Activated CD8-positive, alpha-beta T cell treated with anti-CD3 and anti-CD28 coated beads, Interleukin-2, amount 10 ng/mL, durations not matched to agents 7 days and 5 days (primary cell): ENCODE measurements around the gene IGFBPL1. TPM values are rescaled to one million over a fixed set of nuclear protein-coding genes. Genes with fewer than 3 reads are reported as not detected.

Experiments
- ATAC-seq: fragments of 150-1000 bp; cut with Tn5 transposase; one replicate; pipeline ENCODE4 v1.10.0; 2021; ENCODE audit warnings: moderate library complexity
- CTCF ChIA-PET: fragments of 350-600 bp; sonication (Branson Sonifier 250); formaldehyde crosslinking; loops from one replicate; lab custom pipeline; 2021; ENCODE audit warnings: antibody characterized with exemption; lab: Charles Lee
- POLR2A ChIA-PET: fragments of 350-600 bp; sonication (Branson Sonifier 250); formaldehyde crosslinking; loops from one replicate; lab custom pipeline; 2021; ENCODE audit warnings: antibody characterized with exemption; lab: Charles Lee
- DNase-seq: peaks from one replicate; pipeline ENCODE4 v3.0.0-alpha.2; 2020
- H3K27ac Mint-ChIP-seq: one replicate; pipeline ENCODE4 v1.8.0; 2021; ENCODE audit warnings: mild to moderate bottlenecking, mixed read lengths
- H3K27me3 Mint-ChIP-seq: one replicate; pipeline ENCODE4 v1.8.0; 2021; ENCODE audit warnings: low read depth, mixed read lengths
- H3K36me3 Mint-ChIP-seq: one replicate; pipeline ENCODE4 v1.8.0; 2021; ENCODE audit warnings: low read depth, mixed read lengths
- H3K4me1 Mint-ChIP-seq: one replicate; pipeline ENCODE4 v1.8.0; 2021; ENCODE audit warnings: low read depth, mixed read lengths
- H3K4me3 Mint-ChIP-seq: one replicate; pipeline ENCODE4 v1.8.0; 2021; ENCODE audit warnings: mild to moderate bottlenecking, mixed read lengths
- H3K9me3 Mint-ChIP-seq: one replicate; pipeline ENCODE4 v1.8.0; 2022; ENCODE audit warnings: mixed read lengths; ENCODE audit not compliant: insufficient read depth
- total RNA-seq, 2 experiments: library from RNA; stranded (reverse); gene quantifications; one replicate each; pipeline ENCODE4 v1.2.3, GENCODE V29; 2021

The IGFBPL1 gene
- total RNA-seq, 2 experiments from 2014 or later = not detected

DNA sequence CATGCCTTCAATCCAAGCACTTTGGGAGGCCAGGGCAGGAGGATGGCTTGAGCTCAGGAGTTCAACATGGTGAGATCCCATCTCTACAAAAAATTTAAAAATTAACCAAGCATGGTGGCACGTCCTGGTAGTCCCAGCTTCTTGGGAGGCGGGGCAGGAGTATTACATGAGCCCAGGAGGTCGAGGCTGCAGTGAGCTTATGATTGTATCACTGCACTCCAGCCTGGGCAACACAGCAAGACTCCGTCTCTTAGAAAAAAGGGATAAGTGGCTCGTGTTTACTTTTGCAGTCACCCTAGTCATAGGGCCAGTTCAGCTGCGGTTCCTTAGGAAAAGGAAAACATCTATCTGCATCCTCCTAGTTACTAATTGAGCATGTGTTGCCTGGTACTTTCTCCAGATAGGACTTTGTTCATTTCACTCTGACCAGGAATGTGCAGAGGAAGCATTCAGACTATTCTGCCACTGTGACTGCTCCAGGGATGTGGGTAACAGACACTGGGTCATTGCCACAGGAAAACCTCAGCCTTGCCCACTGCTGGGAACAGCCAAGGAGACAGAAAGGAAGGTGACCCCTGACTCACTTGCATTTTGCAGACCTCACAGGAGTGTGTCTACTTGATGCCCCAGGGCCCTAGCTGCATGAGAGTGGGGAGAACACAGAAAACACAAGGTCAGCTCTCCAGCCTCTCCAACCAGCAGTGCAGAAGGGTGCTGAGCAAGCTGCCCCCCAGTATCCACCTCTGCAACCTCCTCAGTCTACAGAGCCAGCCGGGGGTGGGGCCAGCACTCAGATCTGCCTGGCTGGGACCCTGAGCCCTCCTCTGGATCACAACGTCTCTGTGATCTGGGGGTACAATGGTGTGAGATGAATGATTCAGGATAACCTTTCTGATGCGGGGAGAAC, 65.6 kb downstream of the IGFBPL1 start:
- H3K4me1 Mint-ChIP-seq = peaks cover 4% of the 10 kb centered on the region
- H3K27ac Mint-ChIP-seq = no peak overlapping the region
- no peaks in the 10 kb centered on the region for H3K9me3 Mint-ChIP-seq
- CTCF ChIA-PET = no interaction called here
- H3K36me3 Mint-ChIP-seq = no peaks in the 10 kb centered on the region
- no peak for ATAC-seq
- no peaks in the 10 kb centered on the region for H3K27me3 Mint-ChIP-seq
- no peak for DNase-seq
- POLR2A ChIA-PET = no interaction called here
- no peak overlapping the region for H3K4me3 Mint-ChIP-seq

DNA sequence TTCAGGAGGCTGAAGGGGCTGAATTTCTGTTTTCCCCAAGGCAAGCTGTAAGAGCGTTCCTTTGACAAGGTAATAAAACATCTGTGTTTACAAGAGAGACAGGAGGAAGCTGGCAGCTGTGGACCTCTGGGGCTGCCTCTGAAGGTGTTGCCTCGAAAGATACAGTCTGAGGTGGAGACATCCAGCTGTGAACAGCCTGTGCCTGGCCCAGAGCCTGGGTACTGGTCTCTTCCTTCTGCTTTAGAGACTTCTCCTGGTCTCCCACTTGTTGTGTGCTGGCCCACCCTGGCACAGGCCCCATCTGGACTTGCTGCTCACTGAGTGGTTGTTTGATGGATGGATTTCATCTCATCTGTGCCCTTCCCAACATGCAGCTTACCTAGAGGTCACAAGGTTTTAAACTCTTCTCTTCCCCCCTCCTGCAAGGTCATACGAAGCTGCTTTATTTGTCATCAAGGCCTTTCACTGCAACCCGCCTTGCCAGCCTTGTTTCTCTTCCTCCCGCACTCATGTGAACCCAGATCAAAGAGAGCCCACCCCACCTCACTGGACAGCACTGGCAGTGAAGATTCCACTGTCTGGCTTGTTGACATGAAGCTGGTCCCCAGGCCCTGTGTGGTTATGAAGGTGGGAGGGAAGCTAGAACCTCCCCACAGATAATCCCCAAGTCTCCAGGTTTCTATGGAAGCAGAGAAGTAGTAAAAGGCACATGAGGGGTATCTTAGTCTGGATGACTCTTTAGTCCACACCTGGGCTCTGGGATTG, 66.7 kb downstream of the IGFBPL1 start:
- POLR2A ChIA-PET = no interaction called here
- DNase-seq (no peak), ATAC-seq (no peak)
- H3K4me1 Mint-ChIP-seq = no peaks in the 10 kb centered on the region
- H3K36me3 Mint-ChIP-seq = no peaks in the 10 kb centered on the region
- no peaks in the 10 kb centered on the region for H3K27me3 Mint-ChIP-seq
- CTCF ChIA-PET = no interaction called here
- H3K27ac Mint-ChIP-seq = no peak overlapping the region
- no peaks in the 10 kb centered on the region for H3K9me3 Mint-ChIP-seq
- H3K4me3 Mint-ChIP-seq = no peak overlapping the region

DNA sequence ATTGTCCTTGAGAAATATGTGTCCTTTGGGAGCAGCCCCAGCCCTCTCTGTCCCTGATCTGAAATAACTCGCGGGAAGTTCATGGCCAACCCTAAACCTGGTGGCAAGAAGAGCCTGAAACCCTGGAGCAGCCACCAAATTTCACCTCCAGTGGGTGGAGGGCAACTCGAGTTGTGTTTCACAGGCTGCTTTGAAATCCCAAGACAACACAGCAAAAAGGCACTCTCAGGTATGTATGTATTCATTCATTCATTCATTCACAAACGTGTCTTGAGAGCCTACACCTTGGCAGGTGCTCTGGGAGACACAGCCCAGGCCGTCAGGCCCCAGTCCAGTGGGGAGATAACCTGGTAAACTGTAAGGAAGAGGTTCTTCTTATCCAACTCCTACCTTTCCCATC, 67.4 kb downstream of the IGFBPL1 start:
- Mint-ChIP-seq H3K27me3 (no peaks in the 10 kb centered on the region), H3K36me3 (no peaks in the 10 kb centered on the region), H3K4me1 (no peaks in the 10 kb centered on the region), H3K27ac (no peak overlapping the region), H3K9me3 (no peaks in the 10 kb centered on the region), H3K4me3 (no peak overlapping the region)
- DNase-seq (no peak), ATAC-seq (no peak)
- POLR2A ChIA-PET = no interaction called here
- CTCF ChIA-PET = no interaction called here

Other genes starting within 250 kb of the IGFBPL1 start
- 10 to 100 TPM; 14.7 to 16.3 TPM for gene ALDH1B1, start 31.8 kb downstream of the IGFBPL1 start, total RNA-seq
- gene ANKRD18A, start 196.1 kb upstream of the IGFBPL1 start, total RNA-seq = under 1 TPM; 0.08 to 0.11 TPM